Measurements from ENCODE around the gene IRS1.
"Not testable (repeated sequence)": the region's sequence is repeated elsewhere in the genome, so short reads cannot be mapped to it uniquely, and the experiment has no call there.

IRS1 gene, protein sequence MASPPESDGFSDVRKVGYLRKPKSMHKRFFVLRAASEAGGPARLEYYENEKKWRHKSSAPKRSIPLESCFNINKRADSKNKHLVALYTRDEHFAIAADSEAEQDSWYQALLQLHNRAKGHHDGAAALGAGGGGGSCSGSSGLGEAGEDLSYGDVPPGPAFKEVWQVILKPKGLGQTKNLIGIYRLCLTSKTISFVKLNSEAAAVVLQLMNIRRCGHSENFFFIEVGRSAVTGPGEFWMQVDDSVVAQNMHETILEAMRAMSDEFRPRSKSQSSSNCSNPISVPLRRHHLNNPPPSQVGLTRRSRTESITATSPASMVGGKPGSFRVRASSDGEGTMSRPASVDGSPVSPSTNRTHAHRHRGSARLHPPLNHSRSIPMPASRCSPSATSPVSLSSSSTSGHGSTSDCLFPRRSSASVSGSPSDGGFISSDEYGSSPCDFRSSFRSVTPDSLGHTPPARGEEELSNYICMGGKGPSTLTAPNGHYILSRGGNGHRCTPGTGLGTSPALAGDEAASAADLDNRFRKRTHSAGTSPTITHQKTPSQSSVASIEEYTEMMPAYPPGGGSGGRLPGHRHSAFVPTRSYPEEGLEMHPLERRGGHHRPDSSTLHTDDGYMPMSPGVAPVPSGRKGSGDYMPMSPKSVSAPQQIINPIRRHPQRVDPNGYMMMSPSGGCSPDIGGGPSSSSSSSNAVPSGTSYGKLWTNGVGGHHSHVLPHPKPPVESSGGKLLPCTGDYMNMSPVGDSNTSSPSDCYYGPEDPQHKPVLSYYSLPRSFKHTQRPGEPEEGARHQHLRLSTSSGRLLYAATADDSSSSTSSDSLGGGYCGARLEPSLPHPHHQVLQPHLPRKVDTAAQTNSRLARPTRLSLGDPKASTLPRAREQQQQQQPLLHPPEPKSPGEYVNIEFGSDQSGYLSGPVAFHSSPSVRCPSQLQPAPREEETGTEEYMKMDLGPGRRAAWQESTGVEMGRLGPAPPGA (N-terminal part only)

DNA sequence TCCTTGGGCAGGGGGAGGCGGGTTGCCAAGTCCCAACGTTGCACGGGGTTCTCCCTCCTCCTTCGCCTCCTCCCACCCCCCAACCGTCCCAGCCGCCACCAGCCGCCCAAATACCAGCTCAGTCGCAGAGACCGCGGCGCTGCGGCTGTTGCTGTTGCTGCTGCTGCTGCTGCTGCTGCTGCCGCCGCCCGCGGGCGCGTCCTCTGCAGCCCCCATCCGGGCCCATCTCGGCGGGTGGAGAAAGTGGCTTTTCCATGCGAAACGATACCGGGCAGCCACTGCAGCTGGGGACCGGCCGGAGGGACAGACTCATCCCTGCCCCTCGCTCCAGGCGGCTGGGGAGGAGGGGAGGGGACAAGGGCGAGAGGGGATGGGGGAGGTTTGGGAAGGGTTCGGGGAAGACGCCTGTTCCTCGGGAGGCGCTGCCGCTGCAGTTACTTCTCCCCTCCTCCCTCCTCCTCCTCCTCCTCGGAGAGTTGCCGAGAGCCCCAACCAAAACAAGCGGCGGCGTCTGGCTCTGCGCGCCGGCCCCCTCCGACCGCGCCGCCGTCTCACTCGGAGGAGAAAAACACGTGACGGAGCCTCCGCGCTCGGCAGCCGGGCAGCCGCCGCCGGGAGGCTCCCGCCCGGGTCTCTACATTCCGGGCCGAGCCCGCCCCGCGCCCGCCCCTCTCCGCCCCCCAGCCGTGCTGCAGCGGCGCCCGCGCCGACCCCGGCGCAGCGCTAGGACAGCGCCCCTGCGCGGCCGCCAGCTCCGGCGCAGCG is at the start of gene IRS1:
TSS of gene IRS1 (minus strand) at position 610 of the 765 bp plus-strand sequence. CDS start 1,082 bp downstream, outside the sequence.
- DNase-seq (ENCODE audit: low spot score) (peak; percentile 62), FAIRE-seq (no peak)

DNA sequence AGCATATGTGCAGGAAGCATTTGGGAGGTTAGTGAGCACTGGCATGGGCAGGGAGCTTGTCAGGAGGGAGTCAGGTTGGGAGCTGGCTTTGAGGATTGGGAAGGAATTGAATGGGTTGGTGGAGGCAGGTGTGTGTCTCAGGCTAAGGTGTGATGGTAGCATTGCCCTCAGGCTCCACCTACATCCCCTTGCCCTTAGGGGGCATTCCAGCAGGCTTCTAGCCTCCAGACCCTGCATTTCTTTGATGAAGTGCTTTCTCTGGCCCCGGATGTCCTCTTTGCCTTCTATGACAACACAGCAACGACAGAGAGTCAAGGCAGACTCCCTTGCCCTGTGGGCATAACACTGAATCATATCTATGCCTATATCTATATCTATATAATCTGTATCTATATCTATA is 49.7 kb upstream of the IRS1 start:
- FAIRE-seq (no peak), DNase-seq (ENCODE audit: low spot score) (no peak)

DNA sequence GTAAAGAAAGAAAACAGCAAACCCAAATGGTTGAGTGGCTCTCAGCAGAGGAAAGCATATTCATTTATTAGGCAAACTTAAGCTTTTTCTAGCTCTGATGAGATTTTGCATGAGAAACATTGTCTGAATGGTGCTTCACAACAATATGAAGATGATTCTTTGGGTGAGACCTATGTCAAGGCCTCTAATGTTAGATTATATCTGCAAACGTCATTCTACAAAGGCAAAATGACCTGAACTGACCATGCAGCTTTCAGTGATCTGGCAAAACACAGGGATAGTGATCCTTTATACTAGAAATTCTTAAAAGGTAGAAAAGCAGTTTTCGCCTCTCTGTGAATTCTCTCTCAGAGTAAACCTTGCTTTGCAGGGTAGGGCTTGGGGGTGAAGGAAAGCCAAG is 47.9 kb upstream of the IRS1 start:
- DNase-seq (ENCODE audit: low spot score) = no peak
- no peak for FAIRE-seq

DNA sequence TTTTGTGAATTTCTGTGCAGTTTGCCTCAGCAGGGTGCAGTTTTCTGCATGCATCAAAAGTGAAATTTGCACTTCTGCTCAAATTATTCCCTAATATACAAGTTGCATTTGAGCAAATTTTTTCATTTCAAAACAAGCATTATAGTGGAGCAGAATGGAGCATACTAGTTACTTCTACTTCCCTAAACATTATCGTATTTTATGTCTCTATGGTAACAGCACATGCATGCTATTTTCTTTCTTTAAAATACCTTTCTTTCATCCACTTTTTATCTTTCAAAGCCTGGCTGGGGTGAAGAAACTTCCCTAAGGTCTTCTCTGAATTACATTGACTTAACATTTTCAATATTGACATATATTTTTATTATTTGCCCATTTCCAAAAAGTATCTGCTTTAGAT is 47.5 kb upstream of the IRS1 start:
- FAIRE-seq = no peak
- DNase-seq (ENCODE audit: low spot score) = no peak

DNA sequence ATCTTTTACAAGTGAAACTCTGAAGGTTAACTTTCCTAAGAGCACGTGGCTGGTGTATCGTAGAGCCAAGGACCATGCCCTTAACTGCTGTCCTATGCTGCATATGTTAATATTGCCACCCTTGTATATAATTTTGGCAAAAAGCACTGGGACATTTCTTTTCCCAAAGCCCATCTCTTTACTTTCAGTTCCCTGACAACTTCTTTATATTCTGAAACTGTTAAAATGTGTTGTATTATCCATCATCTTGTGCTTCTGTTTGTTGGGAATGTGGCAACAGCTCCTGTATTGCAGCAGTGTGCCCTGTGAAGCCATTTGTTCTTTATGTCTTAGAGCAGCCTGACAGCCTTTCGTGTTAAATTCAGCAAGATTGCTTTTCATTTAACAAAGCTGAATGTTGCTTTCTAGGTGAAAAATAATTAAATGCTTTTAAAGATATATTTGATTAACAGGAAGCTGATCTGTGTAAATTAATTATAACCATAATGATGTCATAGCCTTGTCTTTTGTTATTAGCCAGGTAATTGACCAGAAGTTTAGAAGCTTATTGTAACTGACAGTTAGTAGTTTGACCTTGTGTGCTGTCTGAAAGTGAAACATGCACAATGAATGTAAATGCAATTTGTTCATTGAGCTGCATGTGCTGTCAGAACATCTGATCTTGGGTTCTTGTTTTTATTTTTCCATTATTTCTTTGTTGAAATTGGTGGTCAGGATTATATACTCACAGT is 45.9 kb upstream of the IRS1 start:
- no peak for DNase-seq (ENCODE audit: low spot score)
- FAIRE-seq = no peak

DNA sequence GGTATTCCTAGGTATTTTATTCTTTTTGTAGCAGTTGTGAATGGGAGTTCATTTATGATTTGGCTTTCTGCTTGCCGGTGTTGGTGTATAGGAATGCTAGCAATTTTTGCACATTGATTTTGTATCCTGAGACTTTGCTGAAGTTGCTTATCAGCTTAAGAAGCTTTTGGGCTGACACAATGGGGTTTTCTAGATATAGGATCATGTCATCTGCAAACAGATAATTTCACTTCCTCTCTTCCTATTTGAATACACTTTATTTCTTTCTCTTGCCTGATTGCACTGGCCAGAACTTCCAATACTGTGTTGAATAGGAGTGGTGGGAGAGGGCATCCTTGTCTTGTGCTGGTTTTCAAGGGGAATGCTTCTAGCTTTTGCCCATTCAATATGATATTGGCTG is 43.4 kb upstream of the IRS1 start:
- DNase-seq (ENCODE audit: low spot score); FAIRE-seq: not testable (repeated sequence)

DNA sequence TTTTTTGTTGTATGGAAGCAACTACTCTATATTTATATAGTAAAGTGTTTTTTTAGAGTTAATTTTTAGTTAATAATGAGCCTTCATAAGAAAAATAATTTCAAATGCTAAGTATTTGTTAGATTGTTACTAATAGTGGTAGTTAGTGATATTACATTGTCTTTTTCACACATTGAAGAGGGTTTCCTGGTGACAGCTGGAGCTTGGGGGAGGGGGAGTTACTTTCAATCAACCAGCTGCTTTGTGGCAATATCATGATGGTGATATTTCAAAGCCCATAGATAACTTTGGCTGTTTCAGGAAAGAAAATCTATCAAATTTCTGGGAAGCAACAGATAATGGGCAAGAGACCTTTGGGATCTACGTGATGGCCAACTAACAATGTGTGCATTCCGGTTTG is 40.3 kb upstream of the IRS1 start:
- DNase-seq (ENCODE audit: low spot score) (no peak), FAIRE-seq (no peak)

DNA sequence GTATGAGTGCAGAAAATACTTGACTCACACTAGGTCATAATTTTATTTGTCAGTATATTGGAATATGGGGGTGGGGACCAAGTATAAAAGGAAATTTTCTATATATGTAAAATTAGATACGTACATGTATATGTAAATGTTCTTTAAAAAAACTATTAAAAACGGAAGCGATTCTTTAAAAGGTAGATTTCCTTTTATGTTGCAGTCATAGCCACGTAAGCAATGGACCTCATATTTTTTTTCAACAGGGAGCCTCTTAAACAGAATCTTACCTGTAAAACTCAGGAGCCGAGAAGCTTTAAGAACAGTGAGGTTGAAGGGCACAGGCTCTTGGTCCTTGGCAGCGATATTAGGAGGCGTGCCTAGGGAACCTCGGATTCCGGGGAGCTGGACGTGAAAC is 39.5 kb upstream of the IRS1 start:
- no peak for DNase-seq (ENCODE audit: low spot score)
- no peak for FAIRE-seq

DNA sequence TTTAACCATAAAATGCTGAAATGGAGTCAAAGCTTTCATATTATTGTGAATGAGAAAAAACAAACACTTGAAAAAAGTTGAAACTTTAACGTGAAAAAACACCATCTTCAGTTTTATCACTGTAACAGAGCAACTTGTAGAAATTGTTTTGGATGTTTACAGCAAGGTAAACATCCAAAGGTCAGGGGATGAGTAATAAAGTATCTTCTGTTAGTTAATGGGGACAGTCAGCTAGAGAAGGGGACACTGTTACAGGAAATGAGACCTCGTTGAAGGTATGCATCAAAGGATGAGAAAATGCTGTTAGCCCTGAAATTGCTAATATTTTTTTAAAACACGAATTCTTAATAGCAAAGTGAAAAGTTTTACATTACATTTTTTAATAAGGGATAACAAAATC is 39.1 kb upstream of the IRS1 start:
- FAIRE-seq (no peak), DNase-seq (ENCODE audit: low spot score) (no peak)

DNA sequence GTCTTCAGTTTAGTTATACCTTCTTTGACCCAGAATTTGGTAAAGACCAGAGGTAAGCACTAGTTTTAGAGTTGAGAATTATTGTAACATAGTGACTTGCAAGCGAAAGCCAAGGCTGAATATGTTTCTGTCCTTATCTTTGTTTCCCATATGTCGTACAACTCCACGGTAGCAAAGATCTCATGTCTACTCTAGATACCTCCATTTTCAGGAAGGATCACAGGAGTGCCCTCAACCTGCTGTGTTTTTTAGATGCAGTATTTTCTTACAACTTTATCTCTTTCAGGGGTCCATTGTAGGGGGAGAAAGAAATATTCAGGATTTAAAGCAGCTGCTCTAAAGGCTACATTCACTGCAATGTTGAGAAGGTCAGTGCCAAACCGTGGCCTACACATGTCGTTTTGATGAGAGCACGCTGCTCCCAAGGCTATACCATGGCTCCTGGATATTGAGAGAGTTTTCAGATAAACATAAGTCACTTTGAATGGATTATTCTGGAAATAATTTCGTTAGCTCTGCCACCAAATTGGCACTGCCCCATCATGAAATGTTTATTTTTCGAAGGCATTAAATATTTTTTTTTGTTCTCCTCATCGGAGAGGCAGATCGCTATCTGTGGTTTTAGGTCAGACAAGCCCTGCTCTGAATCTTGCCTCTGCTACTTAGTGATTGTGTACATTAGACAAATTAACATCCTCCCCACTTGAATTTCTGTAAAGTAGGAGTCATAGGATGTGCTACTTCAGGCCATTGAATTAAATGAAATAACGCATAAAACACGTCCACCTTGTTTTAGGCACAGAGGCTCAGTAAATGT is 38.4 kb upstream of the IRS1 start:
- FAIRE-seq (no peak), DNase-seq (ENCODE audit: low spot score) (no peak)

DNA sequence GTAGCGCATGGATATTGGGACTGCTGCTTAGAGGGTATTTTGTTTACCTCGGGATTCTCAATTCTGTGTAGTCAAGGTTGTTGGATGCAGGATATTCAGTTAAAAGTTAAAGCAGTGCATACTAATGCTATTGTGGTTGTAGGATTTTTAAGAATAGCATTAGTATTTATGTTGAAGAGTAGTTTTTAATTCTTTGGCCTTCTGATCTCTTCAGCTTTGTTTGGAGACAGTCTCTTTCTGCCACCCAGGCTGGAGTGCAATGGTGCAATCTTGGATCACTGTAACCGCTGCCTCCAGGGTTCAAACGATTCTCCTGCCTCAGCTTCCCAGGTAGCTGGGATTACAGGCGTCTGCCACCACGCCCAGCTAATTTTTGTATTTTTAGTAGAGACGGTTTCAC is 37.7 kb upstream of the IRS1 start:
- no peak for FAIRE-seq

DNA sequence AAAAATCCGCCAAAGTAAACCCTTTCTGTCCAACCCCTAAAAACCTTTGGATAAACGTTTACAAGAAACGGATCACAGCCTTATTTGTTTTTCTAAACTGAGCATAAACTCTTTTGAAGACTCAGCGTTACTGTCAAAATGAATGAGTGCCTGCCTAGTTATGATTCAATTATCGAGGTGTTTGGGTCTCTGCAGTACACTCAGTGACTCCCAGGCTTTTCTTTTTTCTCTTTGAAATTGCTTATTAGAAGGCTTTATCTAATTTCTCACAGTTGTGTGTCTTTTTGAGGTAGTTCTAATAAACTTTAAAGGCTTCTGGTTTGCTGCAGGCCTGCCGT is 36.9 kb upstream of the IRS1 start:
- no peak for FAIRE-seq
- no peak for DNase-seq (ENCODE audit: low spot score)

More for the DNA sequence above, 37.7 kb upstream of the IRS1 start:
- DNase-seq (ENCODE audit: low spot score) = no peak

DNA sequence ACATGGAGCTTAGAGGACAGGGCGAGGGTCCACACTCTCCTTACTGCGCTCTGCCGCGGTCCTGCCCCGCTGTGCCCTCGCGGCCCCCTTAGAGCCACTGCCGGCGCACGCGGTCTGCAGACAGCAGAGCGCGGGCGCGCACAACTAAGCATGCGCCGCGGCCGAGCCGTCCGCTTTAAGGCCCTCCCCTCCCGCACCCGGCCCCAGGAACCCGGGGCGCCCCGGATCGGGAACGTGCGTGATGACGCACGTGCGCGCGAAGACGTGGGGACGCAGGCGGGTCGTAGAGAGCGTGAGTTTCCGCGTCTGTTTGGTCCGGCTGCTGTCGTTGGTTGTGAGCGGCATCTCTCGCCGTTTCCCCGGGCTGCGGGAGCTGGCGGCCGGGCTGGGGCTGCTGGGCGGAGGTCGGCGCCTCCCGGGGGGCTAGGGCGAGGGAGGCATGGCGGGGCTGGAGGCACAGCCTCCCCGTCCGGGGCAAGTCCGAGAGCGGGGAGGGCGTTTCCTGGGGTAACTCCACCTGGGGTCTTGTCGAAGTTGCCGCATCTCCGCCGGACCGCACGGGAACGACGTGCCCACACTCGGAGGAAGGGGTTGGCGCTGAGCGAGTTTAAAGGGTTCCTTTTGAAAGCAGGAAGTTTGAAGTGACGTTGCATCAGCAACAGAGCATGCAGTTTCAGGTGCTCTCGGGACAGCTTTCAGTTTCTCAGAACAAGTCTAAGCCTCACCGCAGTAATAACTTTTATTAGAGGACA is 36.4 kb upstream of the IRS1 start, which contains the start of gene RHBDD1:
TSS of gene RHBDD1 (plus strand) at position 259 of the 752 bp plus-strand sequence. CDS start 28,640 bp downstream, outside the sequence.
- FAIRE-seq (peak; percentile 50), DNase-seq (ENCODE audit: low spot score) (peak; percentile 77)

DNA sequence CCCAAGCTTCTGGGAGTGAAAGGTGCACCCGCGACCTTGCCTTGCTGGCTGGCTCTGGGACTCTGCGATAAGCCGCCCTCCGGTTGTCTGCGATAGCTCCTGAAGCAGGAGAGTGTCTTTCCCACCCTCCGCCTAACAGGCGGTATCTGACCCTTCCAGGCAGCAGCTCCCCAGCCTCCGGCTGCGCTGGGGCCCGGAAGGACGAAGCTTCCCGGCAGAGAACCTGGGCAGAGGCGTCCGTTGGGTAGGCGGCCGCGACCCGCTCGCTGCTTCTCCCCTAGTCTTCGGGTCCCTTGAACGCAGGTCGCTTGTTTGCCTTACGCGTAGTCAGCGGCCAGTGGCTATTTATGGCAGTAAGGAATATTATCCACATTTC is 35.8 kb upstream of the IRS1 start:
- DNase-seq (ENCODE audit: low spot score) (no peak), FAIRE-seq (no peak)

DNA sequence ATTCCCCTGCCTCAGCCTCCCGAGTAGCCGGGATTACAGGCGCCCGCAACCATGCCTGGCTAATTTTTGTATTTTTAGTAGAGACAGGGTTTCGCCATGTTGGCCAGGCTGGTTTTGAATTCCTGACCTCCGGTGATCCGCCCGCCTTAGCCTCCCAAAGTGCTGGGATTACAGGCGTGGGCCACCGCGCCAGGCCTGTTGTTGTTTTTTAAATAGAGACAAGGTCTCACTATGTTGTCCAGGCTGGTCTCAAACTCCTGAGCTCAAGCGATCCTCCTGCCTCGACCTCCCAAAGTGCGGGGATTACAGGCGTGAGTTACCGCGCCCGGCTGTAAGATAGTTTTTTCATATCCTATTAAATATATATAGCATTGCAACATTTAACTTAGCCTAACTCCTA is 35.3 kb upstream of the IRS1 start:
- not testable (repeated sequence) for DNase-seq (ENCODE audit: low spot score); FAIRE-seq

DNA sequence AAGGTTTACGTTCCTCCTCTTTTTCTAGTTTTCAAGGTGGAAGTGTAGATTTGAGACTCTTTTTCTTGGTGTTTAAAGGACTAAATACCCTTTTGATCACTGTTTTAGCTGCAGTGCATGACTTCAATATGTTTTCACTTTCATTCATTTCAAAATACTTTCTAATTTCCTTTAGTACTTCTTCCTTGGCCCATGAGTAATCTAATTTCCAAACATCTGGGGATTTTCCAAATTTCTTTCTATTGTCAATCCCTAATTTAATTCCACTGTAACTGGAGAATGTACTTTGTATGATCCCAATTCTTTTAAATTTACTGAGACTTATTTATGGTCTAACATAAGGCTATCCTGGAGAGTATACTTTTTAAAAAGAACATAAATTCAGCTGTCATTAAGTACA is 32.4 kb upstream of the IRS1 start:
- DNase-seq (ENCODE audit: low spot score) (no peak), FAIRE-seq (no peak)

DNA sequence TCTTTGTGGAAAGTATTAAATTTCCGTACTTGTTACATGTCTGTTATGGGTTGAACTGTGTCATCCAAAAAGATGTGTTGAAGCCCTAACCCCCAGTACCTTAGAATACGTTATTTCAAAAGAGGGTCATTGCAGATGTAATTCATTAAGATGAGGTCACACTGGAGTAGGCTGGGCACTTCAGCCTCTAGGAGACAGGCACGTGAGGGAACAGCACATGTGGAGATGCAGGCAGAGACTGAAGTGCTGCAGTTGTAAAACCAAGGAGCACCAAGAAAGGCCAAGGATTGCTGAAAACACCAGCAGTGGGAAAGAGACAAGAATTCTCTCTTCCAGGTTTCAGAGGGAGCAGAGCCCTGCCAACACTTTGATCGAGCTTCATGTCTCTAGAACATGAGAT is 31.6 kb upstream of the IRS1 start:
- DNase-seq (ENCODE audit: low spot score) = no peak
- FAIRE-seq = no peak

DNA sequence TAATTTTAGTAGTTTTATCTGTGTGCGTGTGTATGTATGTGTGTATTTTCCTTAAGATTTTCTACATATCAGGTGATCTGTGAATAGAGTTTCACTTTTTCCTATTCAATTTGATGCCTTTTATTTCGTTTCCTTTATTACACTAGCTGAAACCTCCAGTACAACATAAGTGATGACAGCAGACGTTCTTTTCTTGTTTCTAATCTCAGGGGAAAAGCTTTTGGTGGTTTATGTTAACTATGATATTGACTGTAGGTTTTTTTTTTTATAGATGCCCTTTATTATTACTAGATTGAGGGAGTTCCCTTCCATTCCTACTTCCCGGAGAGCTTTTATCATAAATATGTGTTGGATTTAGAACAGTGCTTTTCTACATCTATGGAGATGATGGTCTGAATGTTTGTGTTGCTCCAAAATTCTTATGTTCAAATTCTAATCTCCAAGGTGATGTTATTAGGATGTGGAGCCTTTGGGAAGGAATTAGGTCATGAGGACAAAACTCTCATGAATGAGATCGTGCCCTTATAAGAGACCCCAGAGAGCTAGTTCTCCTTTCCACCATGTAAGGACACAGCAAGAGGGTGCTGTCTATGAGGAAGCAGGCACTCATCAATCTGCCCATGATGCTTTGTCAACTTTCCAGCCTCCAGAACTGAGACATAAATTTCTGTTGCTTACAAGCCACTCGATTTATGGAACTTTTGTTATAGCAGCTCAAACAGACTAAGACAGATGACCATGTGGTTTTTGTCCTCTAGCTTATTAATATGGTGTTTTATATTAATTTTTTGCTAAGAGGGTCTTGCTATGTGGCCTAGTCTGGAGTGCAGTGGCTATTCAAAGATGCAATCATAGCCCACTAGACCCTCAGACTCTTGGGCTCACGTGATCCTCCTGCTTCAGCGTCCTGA is 30.4 kb upstream of the IRS1 start:
- FAIRE-seq (no peak), DNase-seq (ENCODE audit: low spot score) (no peak)

All from RCC 7860 (cell line).